A549 (cell line): Measurements from ENCODE around the gene SVIL. TPM values are rescaled to one million over a fixed set of nuclear protein-coding genes. Genes with fewer than 3 reads are reported as not detected.

Experiments used
- ATAC-seq, 2 experiments: fragments of 200-7000 bp in 1 of 2; fragments of >200 bp in 1 of 2; cut with Nextera tagmentation in 1 of 2; cut with Tn5 transposase in 1 of 2; 3 replicates each; pipeline versions ENCODE4 v1.8.0 to v1.9.1; 2018 to 2020; ENCODE audit warnings: mild to moderate bottlenecking in 1 of 2, moderate library complexity in 1 of 2
- CTCF ChIA-PET: fragments of 300-600 bp; sonication (Branson Sonifier 250); formaldehyde crosslinking; extraction: SDS; loops from one replicate; lab custom pipeline; 2021; ENCODE audit warnings: antibody characterized with exemption, inconsistent platforms; lab: Yijun Ruan, JAX
- POLR2A ChIA-PET: fragments of 350-600 bp; formaldehyde crosslinking; extraction: SDS; loops from one replicate; lab custom pipeline; 2021; ENCODE audit warnings: antibody characterized with exemption, inconsistent platforms; lab: Yijun Ruan, JAX
- DNase-seq, 2 experiments: peaks; one replicate each; pipeline versions ENCODE4 v3.0.0 to v3.0.0-alpha.2; 2011 to 2016; ENCODE audit warnings: low read depth in 1 of 2, low spot score in 1 of 2
- FAIRE-seq: peaks from 2 replicates; lab custom pipeline; 2011; peaks lifted over from hg19 to GRCh38; lab: Jason Lieb, UNC
- H3K27ac ChIP-seq, 2 experiments: fragments of >200 bp; sonication (Bioruptor Twin); formaldehyde crosslinking; 3 replicates each; pipeline ENCODE4 v1.5.1; 2016 to 2017
- H3K4me1 ChIP-seq: fragments of >200 bp; sonication (Bioruptor Twin); formaldehyde crosslinking; 3 replicates; pipeline ENCODE4 v1.6.1; 2016
- H3K4me2 ChIP-seq: fragments of >200 bp; sonication (Bioruptor Twin); formaldehyde crosslinking; 3 replicates; pipeline ENCODE4 v1.6.1; 2016
- H3K4me3 ChIP-seq: fragments of >200 bp; sonication (Bioruptor Twin); formaldehyde crosslinking; 3 replicates; pipeline ENCODE4 v1.5.1; 2016
- H3K9me3 ChIP-seq: fragments of >200 bp; sonication (Bioruptor Twin); formaldehyde crosslinking; 3 replicates; pipeline ENCODE4 v1.6.1; 2016
- BHLHE40 ChIP-seq: IDR thresholded peaks from 2 replicates; pipeline ENCODE4 v1.6.1; 2012; ENCODE audit warnings: low read depth, low read length, inconsistent platforms
- CEBPB ChIP-seq, 2 experiments: fragments of >200 bp in 1 of 2; sonication (Bioruptor Twin) in 1 of 2; formaldehyde crosslinking in 1 of 2; IDR thresholded peaks; 2 replicates each; pipeline ENCODE4 v1.6.1; 2012 to 2016
- CHD2 ChIP-seq: fragments of 150-350 bp; IDR thresholded peaks from 2 replicates; pipeline ENCODE4 v1.6.1; 2014; ENCODE audit warnings: low read length; ENCODE audit not compliant: partially characterized antibody
- EP300 ChIP-seq, 2 experiments: fragments of >200 bp; sonication (Bioruptor Twin); formaldehyde crosslinking; IDR thresholded peaks; 2 replicates in 1 of 2; 3 replicates in 1 of 2; pipeline ENCODE4 v1.6.1; 2016 to 2017
- FOXS1 ChIP-seq: fragments of 250-450 bp; sonication (Bioruptor Pico); IDR thresholded peaks from 2 replicates; pipeline ENCODE4 v1.5.0; 2020; ENCODE audit warnings: mild to moderate bottlenecking, moderate library complexity
- HDAC2 ChIP-seq: fragments of 200-600 bp; sonication (generic); IDR thresholded peaks from 2 replicates; pipeline ENCODE4 v1.6.1; 2016
- HEYL ChIP-seq: fragments of 250-450 bp; sonication (Bioruptor Pico); IDR thresholded peaks from 2 replicates; pipeline ENCODE4 v1.8.0; 2021; ENCODE audit warnings: mild to moderate bottlenecking, moderate library complexity
- HOXA7 ChIP-seq: fragments of 250-450 bp; sonication (Bioruptor Pico); IDR thresholded peaks from 2 replicates; pipeline ENCODE4 v1.5.0; 2020; ENCODE audit warnings: mild to moderate bottlenecking, moderate library complexity
- JUNB ChIP-seq: fragments of >200 bp; sonication (Bioruptor Twin); formaldehyde crosslinking; IDR thresholded peaks from 2 replicates; pipeline ENCODE4 v1.6.1; 2016
- KDM1A ChIP-seq: fragments of 200-600 bp; sonication (generic); IDR thresholded peaks from 2 replicates; pipeline ENCODE4 v1.6.1; 2016; ENCODE audit warnings: low read depth, mild to moderate bottlenecking
- MAFK ChIP-seq: fragments of 450-650 bp; IDR thresholded peaks from 2 replicates; pipeline ENCODE4 v1.6.1; 2014; ENCODE audit not compliant: partially characterized antibody
- MYC ChIP-seq: IDR thresholded peaks from 2 replicates; pipeline ENCODE4 v1.6.1; 2012; ENCODE audit warnings: mild to moderate bottlenecking, inconsistent platforms, low read length, improper control_type of control experiment, borderline replicate concordance
- NPAS2 ChIP-seq: fragments of 250-450 bp; sonication (Bioruptor Pico); IDR thresholded peaks from 2 replicates; pipeline ENCODE4 v1.8.0; 2022; ENCODE audit warnings: mild to moderate bottlenecking, moderate library complexity, borderline replicate concordance
- RAD21 ChIP-seq, 2 experiments: fragments of >200 bp in 1 of 2; sonication (Bioruptor Twin) in 1 of 2; formaldehyde crosslinking in 1 of 2; IDR thresholded peaks in 1 of 2; conservative IDR thresholded peaks in 1 of 2; 2 replicates in 1 of 2; 3 replicates in 1 of 2; pipeline ENCODE4 v1.6.1; 2012 to 2018; ENCODE audit warnings: inconsistent platforms in 1 of 2
- SMC3 ChIP-seq: fragments of >200 bp; sonication (Bioruptor Twin); formaldehyde crosslinking; IDR thresholded peaks from 3 replicates; pipeline ENCODE4 v1.6.1; 2018; ENCODE audit warnings: inconsistent platforms
- TP53 ChIP-seq: fragments of 250-450 bp; sonication (Bioruptor Pico); IDR thresholded peaks from 2 replicates; pipeline ENCODE4 v1.5.0; 2021; ENCODE audit warnings: mild to moderate bottlenecking, moderate library complexity
- ZNF302 ChIP-seq: fragments of 250-450 bp; sonication (Bioruptor Pico); IDR thresholded peaks from 2 replicates; pipeline ENCODE4 v1.9.0; 2021; ENCODE audit warnings: inconsistent platforms, mild to moderate bottlenecking, moderate library complexity
- ZSCAN20 ChIP-seq: fragments of 250-450 bp; sonication (Bioruptor Pico); IDR thresholded peaks from 2 replicates; pipeline ENCODE4 v1.8.0; 2022; ENCODE audit warnings: mild to moderate bottlenecking, moderate library complexity
- WGBS: methylation state at CpG from one replicate; pipeline ENCODE4 v1.1.6; 2017; ENCODE audit errors: missing lambda C conversion rate; 5-methylcytosine and 5-hydroxymethylcytosine counted together
- polyA plus RNA-seq, 4 experiments: library from polyadenylated mRNA; depleted of rRNA in 3 of 4; stranded (reverse); fragments of >200 nt; fragmentation: RNase III in 1 of 4; extraction: RNeasy Plus Mini Kit Qiagen cat#74134 plus additional on column Dnase treatment in 1 of 4; gene quantifications; 2 replicates in 3 of 4; 3 replicates in 1 of 4; pipeline ENCODE4 v1.2.3, GENCODE V29; 2011 to 2017
- TF ChIP-seq, protein P1 (sequence below): IDR thresholded peaks from 2 replicates; pipeline ENCODE4 v1.6.1; 2012; ENCODE audit warnings: low read depth, borderline replicate concordance
- TF ChIP-seq, protein P2 (sequence below): fragments of >200 bp; sonication (Bioruptor Twin); formaldehyde crosslinking; IDR thresholded peaks from 3 replicates; pipeline ENCODE4 v1.5.1; 2016
- TF ChIP-seq, protein P3 (sequence below): IDR thresholded peaks from 2 replicates; pipeline ENCODE4 v1.6.1; 2012
- TF ChIP-seq, protein P4 (sequence below): IDR thresholded peaks from 2 replicates; pipeline ENCODE4 v1.6.1; 2012
- TF ChIP-seq, protein P5 (sequence below): fragments of >200 bp; sonication (Bioruptor Twin); formaldehyde crosslinking; IDR thresholded peaks from 3 replicates; pipeline ENCODE4 v1.6.1; 2016

The SVIL gene
- polyA plus RNA-seq, 2 of the 4 experiments (the other 2 are of a cell fraction): 12.0 to 20.4 TPM

DNA sequence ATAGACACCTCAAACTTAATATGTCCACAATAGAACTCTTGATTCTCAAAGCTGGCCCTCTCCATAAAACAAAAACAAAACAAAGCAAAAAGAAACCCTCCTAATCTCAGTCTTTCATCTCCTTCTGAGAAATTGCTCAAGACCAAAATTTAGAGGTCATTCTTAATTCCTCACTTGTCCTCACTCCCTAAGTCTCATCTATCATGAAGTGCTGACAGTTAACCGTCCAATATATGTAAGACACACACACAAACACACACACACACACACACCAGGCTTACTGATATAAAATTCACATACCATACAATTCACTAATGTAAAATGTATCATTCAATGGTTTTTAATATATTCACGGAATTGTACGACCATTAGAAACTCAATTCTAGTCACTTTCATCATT lies 17.0 kb upstream of the SVIL start:
- WGBS: 88% methylated on average over 3 of the region's 3 CpGs

DNA sequence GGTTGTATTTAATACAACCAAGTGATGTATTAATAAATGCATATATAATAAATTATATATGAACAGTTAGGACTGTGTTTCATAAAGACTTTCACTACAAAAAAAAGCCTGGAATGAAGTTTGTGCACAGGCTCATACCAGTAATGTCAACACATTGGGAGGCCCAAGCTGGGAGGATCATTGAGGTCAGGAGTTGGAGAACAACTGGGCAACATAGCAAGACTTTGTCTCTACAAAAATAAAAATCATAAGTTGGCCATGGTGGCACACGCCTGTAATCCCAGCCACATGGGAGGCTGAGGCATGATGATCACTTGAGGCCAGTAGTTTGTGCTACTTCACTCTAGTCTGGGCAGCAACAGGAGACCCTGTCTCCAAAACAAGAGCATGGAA lies 15.8 kb upstream of the SVIL start:
- TF ChIP-seq EP300 (IDR thresholded peaks at IDR 0.05) (no peak), NPAS2 (CRISPR knock-in tag) (no peak)
- TF ChIP-seq, protein P1, sequence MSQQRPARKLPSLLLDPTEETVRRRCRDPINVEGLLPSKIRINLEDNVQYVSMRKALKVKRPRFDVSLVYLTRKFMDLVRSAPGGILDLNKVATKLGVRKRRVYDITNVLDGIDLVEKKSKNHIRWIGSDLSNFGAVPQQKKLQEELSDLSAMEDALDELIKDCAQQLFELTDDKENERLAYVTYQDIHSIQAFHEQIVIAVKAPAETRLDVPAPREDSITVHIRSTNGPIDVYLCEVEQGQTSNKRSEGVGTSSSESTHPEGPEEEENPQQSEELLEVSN: no peak
- Histone ChIP-seq H3K4me3 (no peak overlapping the region), H3K4me2 (no peak overlapping the region), H3K27ac (no peak overlapping the region), H3K9me3 (no peaks in the 10 kb centered on the region), H3K4me1 (peaks cover 40% of the 10 kb centered on the region)
- CTCF ChIA-PET: no interaction called here
- POLR2A ChIA-PET: no interaction called here
- DNase-seq (no peak), ATAC-seq (no peak), FAIRE-seq (no peak)
- 89% methylated on average over 1 of the region's 1 CpG for WGBS

More for the DNA sequence above, 17.0 kb upstream of the SVIL start:
- Histone ChIP-seq H3K4me1 (peaks cover 31% of the 10 kb centered on the region), H3K9me3 (peaks cover 3% of the 10 kb centered on the region; the same call in 1 of the 3 replicates), H3K27ac (no peak overlapping the region), H3K4me3 (no peak overlapping the region), H3K4me2 (no peak overlapping the region)
- FAIRE-seq (peak; percentile 18), ATAC-seq (no peak), DNase-seq (no peak)
- ChIA-PET CTCF (no interaction called here), POLR2A (no interaction called here)
- TF ChIP-seq RAD21 (conservative IDR thresholded peaks at IDR 0.05 in 1 of 2, IDR thresholded peaks at IDR 0.05 in 1 of 2) (no peak), FOXS1 (CRISPR knock-in tag) (no peak), SMC3 (no peak), BHLHE40 (no peak), HEYL (CRISPR knock-in tag) (no peak), TP53 (CRISPR knock-in tag) (no peak)
- TF ChIP-seq, protein P2, sequence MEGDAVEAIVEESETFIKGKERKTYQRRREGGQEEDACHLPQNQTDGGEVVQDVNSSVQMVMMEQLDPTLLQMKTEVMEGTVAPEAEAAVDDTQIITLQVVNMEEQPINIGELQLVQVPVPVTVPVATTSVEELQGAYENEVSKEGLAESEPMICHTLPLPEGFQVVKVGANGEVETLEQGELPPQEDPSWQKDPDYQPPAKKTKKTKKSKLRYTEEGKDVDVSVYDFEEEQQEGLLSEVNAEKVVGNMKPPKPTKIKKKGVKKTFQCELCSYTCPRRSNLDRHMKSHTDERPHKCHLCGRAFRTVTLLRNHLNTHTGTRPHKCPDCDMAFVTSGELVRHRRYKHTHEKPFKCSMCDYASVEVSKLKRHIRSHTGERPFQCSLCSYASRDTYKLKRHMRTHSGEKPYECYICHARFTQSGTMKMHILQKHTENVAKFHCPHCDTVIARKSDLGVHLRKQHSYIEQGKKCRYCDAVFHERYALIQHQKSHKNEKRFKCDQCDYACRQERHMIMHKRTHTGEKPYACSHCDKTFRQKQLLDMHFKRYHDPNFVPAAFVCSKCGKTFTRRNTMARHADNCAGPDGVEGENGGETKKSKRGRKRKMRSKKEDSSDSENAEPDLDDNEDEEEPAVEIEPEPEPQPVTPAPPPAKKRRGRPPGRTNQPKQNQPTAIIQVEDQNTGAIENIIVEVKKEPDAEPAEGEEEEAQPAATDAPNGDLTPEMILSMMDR: no peak

DNA sequence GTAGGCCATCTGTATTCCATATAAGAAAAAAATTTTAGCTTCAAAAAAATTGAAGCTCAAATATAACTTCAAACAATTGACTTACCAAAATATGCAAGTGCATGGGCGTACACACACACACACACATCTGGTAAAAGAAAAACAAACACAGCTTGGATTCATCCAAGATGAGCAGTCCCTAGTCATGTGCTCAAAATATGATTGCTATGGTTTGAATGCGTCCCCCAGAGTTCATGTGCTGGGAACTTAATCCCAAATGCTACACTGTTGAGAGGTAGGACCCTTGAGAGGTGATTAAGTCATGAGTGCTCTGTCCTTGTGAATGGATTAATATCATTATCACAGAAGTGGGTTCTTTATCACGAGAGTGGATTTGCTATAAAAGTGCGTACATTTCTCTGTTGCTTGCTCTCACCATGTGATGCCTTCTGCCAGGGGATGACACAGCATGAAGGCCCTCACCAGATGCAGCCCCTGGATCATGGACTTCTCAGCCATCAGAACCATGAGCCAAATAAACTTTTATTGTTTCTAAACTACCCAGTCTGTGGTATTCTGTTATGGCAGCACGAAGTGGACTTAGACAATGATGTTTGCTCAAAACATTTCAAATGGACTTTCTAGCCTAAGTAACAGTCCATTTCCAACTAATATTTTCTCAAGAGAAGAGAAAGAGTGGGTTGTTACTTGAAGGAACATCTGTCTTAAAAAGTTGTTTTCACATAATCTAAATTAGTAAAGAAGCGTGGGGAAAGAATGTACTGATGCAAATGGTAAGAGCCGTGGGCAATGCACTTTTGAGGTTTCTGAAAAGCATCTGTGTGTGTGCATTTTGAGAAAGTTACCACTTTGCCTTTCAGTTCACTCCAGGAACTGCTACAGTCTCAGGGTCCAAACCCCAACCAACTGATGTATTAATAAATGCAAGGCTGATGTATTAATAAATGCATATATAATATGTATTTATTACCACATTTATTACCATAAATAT lies 15.1 kb upstream of the SVIL start:
- H3K27ac ChIP-seq: 0 out of 6 replicates have a peak overlapping the region, but pooled peaks of 1 of the 2 experiments have one; percentile 1
- 89% methylated on average over 7 of the region's 7 CpGs for WGBS

More for the DNA sequence above, 15.1 kb upstream of the SVIL start:
- TF ChIP-seq ZNF302: no peak
- TF ChIP-seq, protein P3, sequence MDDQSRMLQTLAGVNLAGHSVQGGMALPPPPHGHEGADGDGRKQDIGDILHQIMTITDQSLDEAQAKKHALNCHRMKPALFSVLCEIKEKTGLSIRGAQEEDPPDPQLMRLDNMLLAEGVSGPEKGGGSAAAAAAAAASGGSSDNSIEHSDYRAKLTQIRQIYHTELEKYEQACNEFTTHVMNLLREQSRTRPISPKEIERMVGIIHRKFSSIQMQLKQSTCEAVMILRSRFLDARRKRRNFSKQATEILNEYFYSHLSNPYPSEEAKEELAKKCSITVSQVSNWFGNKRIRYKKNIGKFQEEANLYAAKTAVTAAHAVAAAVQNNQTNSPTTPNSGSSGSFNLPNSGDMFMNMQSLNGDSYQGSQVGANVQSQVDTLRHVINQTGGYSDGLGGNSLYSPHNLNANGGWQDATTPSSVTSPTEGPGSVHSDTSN: no peak
- no peak for TF ChIP-seq ZSCAN20 (CRISPR knock-in tag)
- no peak for TF ChIP-seq CHD2
- TF ChIP-seq EP300 (IDR thresholded peaks at IDR 0.05): no peak
- no peak for TF ChIP-seq SMC3
- TF ChIP-seq HDAC2: no peak
- TF ChIP-seq, protein P1: no peak
- TF ChIP-seq CEBPB (IDR thresholded peaks at IDR 0.05): no peak
- TF ChIP-seq TP53 (CRISPR knock-in tag): no peak
- TF ChIP-seq, protein P4, sequence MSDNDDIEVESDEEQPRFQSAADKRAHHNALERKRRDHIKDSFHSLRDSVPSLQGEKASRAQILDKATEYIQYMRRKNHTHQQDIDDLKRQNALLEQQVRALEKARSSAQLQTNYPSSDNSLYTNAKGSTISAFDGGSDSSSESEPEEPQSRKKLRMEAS: no peak
- no peak for TF ChIP-seq JUNB
- no peak for TF ChIP-seq KDM1A
- no peak for TF ChIP-seq RAD21 (conservative IDR thresholded peaks at IDR 0.05 in 1 of 2, IDR thresholded peaks at IDR 0.05 in 1 of 2)
- no peak for TF ChIP-seq HOXA7 (CRISPR knock-in tag)
- TF ChIP-seq MAFK: no peak
- no peak for TF ChIP-seq MYC
- TF ChIP-seq, protein P5, sequence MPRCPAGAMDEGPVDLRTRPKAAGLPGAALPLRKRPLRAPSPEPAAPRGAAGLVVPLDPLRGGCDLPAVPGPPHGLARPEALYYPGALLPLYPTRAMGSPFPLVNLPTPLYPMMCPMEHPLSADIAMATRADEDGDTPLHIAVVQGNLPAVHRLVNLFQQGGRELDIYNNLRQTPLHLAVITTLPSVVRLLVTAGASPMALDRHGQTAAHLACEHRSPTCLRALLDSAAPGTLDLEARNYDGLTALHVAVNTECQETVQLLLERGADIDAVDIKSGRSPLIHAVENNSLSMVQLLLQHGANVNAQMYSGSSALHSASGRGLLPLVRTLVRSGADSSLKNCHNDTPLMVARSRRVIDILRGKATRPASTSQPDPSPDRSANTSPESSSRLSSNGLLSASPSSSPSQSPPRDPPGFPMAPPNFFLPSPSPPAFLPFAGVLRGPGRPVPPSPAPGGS: no peak
- peaks cover 40% of the 10 kb centered on the region for H3K4me1 ChIP-seq
- ChIA-PET CTCF (interaction anchor here (0.9 to 1.1 kb wide), 2 partner anchors 59 to 115 kb away, joined by 3 read pairs; no protein-coding TSS in a partner anchor), POLR2A (no interaction called here)
- H3K4me2 ChIP-seq: peak overlapping the region; percentile 44; the same call in 2 of the 3 replicates
- H3K9me3 ChIP-seq: no peaks in the 10 kb centered on the region
- FAIRE-seq (no peak), ATAC-seq (no peak), DNase-seq (no peak)
- H3K4me3 ChIP-seq: no peak overlapping the region
